Memory B cell (primary cell): Measurements from ENCODE around the gene TMPRSS6.
A peak's percentile ranks its signal among the peaks of the same experiment; 100 is the strongest.

Experiments
- ATAC-seq: fragments of 150-1000 bp; cut with Tn5 transposase; 2 replicates; pipeline ENCODE4 v1.10.0; 2021; ENCODE audit warnings: low read depth, mild to moderate bottlenecking, moderate library complexity
- DNase-seq, 2 donors: peaks; one replicate each; pipeline ENCODE4 v3.0.0; 2022; ENCODE audit warnings: low spot score in 2 of 2
- H3K27ac Mint-ChIP-seq: one replicate; pipeline ENCODE4 v1.8.0; 2022; ENCODE audit warnings: mild to moderate bottlenecking, moderate library complexity, mixed read lengths
- H3K27me3 Mint-ChIP-seq: one replicate; pipeline ENCODE4 v1.8.0; 2022; ENCODE audit warnings: mixed read lengths
- H3K36me3 Mint-ChIP-seq: one replicate; pipeline ENCODE4 v1.8.0; 2022; ENCODE audit warnings: mild to moderate bottlenecking, mixed read lengths
- H3K4me1 Mint-ChIP-seq: one replicate; pipeline ENCODE4 v1.8.0; 2022; ENCODE audit warnings: mixed read lengths
- H3K4me3 Mint-ChIP-seq: one replicate; pipeline ENCODE4 v1.8.0; 2022; ENCODE audit warnings: mild to moderate bottlenecking, moderate library complexity, mixed read lengths
- H3K9me3 Mint-ChIP-seq: one replicate; pipeline ENCODE4 v1.8.0; 2022; ENCODE audit warnings: mixed read lengths

TMPRSS6 gene

DNA sequence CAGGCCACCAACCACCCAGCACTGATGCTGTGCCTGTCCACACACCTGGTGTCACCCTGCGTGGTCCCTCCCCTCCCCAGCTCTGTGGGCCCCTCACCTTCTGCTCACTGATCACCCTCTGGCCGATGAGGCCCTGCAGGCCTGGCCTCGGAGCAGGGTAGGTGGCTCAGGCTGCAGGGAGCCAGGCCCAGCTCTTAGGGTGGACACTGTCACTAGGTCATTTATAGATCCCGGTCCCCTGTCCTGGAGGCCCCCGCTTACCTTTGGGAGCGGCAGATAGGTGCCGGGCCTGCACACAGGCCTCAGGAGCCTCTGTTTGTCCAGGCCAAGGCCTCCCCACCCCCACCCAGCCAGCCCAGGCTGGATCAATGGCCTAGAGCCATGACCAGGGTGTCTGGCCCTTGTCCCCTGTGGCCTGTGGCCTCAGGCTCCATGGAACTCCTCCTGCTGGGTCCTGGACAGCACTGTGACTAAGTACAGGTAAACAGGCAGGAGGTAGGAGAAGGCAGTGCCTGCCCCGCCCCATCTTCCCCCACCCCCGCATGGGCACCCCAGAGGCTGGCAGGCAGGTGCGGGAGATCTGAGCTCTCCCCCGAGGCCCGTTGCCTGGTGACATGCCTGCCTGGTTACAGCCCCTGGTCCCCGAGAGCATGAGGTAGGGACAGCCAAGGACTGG is at the start of gene TMPRSS6:
Gene TMPRSS6 (minus strand): TSS at position 472 of the 676 bp plus-strand sequence. CDS start 6,296 bp downstream, outside the sequence.
- ATAC-seq = no peak
- Mint-ChIP-seq H3K27ac (no peak within 1 kb of the TSS), H3K4me1 (no peaks in the 10 kb centered on the region), H3K36me3 (no peaks in the 10 kb centered on the region), H3K4me3 (no peak within 1 kb of the TSS), H3K9me3 (no peaks in the 10 kb centered on the region), H3K27me3 (peaks cover 11% of the 10 kb centered on the region)
- DNase-seq = no peak

DNA sequence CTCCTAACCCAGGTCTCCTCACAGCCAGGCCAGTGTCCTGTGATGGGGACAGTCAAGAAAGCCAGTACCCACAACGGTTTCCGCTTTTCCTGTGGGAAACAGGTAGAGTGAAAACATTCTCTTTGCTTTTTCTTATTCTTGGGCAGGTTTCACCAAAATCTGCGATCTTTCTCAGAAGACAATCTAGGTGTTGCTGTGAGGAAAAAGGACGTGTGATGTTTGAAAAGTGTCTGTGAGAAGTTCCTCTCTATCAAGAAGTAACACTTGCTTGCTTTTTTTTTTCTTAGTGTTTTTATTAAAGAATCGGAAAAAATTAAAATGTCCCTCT is 49.4 kb upstream of the TMPRSS6 start:
- DNase-seq (no peak), ATAC-seq (no peak)
- H3K4me3 Mint-ChIP-seq = no peak overlapping the region
- H3K27me3 Mint-ChIP-seq = peaks cover 10% of the 10 kb centered on the region
- no peak overlapping the region for H3K27ac Mint-ChIP-seq
- H3K4me1 Mint-ChIP-seq = peaks cover 14% of the 10 kb centered on the region
- no peaks in the 10 kb centered on the region for H3K9me3 Mint-ChIP-seq
- H3K36me3 Mint-ChIP-seq = no peaks in the 10 kb centered on the region

DNA sequence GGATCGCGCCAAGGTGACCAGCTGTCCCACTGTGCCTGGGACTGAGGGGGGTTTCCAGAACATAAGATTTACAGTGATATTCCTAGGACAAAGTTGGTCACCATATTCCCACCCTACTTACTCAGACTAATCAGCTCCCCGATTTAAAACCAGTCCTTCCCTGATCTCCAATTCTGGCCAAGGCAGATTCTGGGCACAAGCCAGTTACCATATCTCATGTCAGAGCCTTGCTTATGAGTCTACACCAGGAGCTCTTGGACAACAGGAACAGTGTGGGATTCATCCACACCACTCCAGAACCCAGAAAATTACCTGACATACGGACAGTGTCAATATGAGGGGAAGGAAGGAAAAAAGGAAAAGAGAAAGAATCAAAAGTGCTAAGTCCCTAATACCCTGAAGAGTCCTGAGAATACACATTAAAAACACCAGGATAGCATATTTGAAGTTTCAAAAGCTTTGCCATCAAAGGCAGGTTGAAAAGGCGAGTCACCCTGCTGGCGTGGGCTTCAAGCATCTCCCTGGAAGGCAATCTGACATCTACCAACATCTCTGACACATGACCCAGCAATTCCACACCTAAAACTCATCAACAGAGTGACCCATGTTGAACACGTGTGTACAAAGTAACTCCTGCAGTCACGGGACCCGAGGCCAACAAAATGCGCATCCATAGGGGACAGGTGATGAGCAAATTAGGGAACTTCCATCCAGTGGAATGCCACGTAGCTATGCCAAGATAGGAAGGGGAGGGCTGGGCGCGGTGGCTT is 48.2 kb upstream of the TMPRSS6 start:
- no peak overlapping the region for H3K4me3 Mint-ChIP-seq
- DNase-seq (no peak), ATAC-seq (no peak)
- H3K36me3 Mint-ChIP-seq = no peaks in the 10 kb centered on the region
- peaks cover 10% of the 10 kb centered on the region for H3K27me3 Mint-ChIP-seq
- peaks cover 8% of the 10 kb centered on the region for H3K4me1 Mint-ChIP-seq
- no peaks in the 10 kb centered on the region for H3K9me3 Mint-ChIP-seq
- no peak overlapping the region for H3K27ac Mint-ChIP-seq

DNA sequence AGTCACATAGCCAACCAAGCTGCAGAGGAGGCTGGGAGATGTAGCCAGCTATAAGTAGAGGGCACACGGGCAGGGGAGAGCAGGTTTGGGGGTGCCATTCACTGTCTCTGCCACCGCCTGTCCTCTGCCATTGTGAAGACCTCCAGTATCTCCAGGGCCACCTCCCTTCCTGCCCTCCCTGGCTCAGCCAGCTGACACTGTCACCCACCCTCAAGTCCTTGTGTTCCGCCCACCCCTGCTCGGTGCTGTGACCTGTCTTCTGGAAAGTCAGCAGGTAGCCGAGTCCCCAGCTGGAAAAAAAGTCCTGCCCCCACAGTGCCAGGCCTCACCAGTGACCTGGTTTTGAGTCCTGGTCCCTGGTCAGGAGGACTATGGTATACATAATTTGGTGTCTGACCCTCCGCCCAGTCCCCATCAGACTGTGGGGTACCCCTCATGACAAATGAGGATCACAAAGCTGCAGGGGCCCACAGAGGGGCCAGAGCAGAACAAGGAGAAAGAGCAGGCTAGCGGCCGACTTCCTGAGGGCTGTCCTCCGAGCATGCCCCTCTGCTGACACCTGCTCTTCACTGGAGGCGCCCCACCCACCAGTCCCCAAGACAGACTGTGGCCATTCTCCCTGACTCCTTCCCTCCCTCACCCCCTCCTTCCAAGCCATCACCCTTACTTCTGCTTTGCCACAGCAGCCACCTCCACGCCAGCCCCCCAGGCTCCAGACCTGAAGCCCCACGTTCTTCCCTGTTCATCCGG is 47.3 kb upstream of the TMPRSS6 start:
- no peak for ATAC-seq
- Mint-ChIP-seq H3K4me3 (no peak overlapping the region), H3K9me3 (no peaks in the 10 kb centered on the region), H3K4me1 (peaks cover under 1% of the 10 kb centered on the region), H3K27me3 (peaks cover 10% of the 10 kb centered on the region), H3K27ac (no peak overlapping the region), H3K36me3 (no peaks in the 10 kb centered on the region)
- no peak for DNase-seq

DNA sequence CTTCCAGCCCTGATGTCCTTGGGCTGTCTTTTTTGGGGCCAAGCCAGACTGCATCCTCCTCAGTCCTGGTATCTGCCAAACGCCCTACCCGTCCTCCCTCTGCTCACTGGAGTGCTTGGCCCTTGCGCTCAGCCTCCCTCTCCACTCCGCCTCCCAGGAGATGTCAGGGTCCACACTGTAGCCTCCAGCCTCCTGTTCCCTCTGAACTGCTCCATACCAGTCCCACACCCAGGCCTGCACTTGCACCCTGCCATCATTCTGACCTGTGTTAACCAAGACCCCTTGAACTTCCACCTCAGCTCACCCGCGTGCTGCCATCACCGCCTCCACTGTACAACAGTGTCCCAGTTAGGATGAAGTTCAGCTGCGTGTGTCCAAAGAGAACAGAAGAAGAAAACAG is 46.5 kb upstream of the TMPRSS6 start:
- DNase-seq (no peak), ATAC-seq (no peak)
- Mint-ChIP-seq H3K27ac (no peak overlapping the region), H3K4me3 (no peak overlapping the region), H3K27me3 (peaks cover 10% of the 10 kb centered on the region), H3K9me3 (peaks cover under 1% of the 10 kb centered on the region), H3K4me1 (no peaks in the 10 kb centered on the region), H3K36me3 (peaks cover under 1% of the 10 kb centered on the region)

DNA sequence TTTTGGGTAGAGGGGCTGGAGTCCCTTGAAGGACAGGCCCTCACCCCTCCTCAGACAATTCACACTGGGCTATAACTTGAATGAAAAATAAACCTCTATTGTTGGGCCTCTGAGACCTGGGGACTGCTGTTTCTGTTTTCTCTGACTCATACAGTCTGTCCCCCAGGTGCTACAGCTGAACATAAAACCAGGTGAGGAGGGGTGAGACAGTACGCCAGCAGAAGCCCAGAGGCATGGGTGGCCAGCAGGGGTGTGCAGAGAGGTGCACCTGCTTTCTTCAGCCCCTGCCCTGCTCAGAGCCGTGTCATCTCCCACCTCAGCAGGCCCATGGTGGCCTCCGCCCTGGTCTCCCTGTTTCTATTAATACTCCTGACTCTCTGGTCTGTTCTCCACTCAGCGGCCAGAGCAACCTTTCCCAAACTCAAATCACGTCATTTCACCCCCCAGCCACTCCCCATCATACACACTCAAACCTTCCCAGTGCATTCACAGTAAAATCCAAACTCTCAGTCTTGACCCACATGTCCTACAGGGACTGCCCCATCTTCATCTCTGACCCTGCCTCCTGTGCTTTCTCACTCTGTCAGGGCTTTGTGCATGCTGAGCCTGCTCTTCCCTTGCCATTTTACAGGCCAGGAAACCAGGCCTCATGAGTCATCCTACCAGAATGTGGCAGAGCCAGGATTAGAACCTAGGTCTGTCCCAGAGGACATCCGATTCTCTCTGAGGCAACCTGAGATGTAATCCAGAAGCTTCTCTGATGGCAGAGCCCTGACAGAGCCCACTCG is 45.6 kb upstream of the TMPRSS6 start:
- H3K27ac Mint-ChIP-seq = no peak overlapping the region
- peaks cover 10% of the 10 kb centered on the region for H3K27me3 Mint-ChIP-seq
- ATAC-seq (no peak), DNase-seq (no peak)
- no peak overlapping the region for H3K4me3 Mint-ChIP-seq
- peaks cover 4% of the 10 kb centered on the region for H3K9me3 Mint-ChIP-seq
- H3K4me1 Mint-ChIP-seq = peaks cover 2% of the 10 kb centered on the region
- H3K36me3 Mint-ChIP-seq = peaks cover 5% of the 10 kb centered on the region

DNA sequence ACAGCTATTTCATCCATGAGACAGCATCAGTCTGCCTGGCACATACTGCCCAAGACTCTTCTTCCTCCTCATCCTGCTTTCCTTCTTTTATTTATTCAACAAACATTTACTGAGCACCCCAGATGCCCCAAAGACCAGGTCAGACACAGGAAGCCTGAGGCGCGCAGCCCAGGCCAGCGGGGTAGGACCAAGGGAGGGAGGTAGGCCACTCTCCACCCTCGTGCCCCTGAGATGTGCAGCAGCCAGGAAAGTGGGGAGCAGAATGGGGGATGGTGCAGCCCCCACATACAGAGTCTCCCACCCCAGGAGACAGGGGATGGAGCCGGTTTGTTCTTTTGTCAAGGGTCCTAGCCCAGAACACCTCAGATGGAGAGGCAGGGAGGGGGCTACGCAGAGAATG is 44.4 kb upstream of the TMPRSS6 start:
- Mint-ChIP-seq H3K4me1 (peaks cover 9% of the 10 kb centered on the region), H3K27ac (no peak overlapping the region), H3K27me3 (peaks cover 10% of the 10 kb centered on the region), H3K4me3 (no peak overlapping the region), H3K9me3 (peaks cover 4% of the 10 kb centered on the region), H3K36me3 (peaks cover 5% of the 10 kb centered on the region)
- DNase-seq = no peak
- ATAC-seq = no peak

DNA sequence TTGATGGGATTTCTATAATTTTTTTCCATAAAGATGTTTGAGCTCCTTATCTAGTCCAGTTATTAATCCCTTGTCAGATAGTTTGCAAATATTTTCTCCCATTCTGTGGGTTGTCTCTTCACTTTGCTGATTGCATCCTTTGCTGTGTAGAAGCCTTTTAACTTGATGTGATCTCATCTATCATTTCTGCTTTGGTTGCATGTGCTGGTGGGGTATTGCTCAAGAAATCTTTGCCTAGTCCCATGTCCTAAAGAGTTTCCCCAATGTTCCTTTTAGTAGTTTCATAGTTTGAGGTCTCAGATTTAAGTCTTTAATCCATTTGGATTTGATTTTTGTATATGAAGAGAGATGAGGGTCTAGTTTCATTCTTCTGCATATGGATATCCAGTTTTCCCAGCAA is 41.9 kb upstream of the TMPRSS6 start:
- H3K4me1 Mint-ChIP-seq = peaks cover 15% of the 10 kb centered on the region
- no peak overlapping the region for H3K4me3 Mint-ChIP-seq
- peaks cover 4% of the 10 kb centered on the region for H3K9me3 Mint-ChIP-seq
- ATAC-seq = no peak
- no peak for DNase-seq
- peaks cover 5% of the 10 kb centered on the region for H3K36me3 Mint-ChIP-seq
- H3K27me3 Mint-ChIP-seq = peaks cover 5% of the 10 kb centered on the region
- H3K27ac Mint-ChIP-seq = no peak overlapping the region

DNA sequence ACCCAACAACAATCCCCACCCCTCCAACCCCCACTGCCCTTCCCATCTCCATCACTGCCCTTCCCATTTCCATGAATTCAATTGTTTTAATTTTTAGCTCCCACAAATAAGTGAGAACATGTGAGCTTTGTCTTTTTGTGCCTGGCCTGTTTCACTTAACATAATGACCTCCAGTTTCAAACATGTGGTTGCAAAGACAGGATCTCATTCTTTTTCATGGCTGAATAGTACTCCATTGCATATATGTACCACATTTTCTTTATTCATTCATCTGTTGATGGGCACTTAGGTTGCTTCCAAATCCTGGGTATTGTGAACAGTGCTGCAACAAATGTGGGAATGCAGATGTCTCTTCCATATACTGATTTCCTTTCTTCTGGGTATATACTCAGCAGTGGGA is 41.2 kb upstream of the TMPRSS6 start:
- DNase-seq = no peak
- peaks cover 6% of the 10 kb centered on the region for H3K27me3 Mint-ChIP-seq
- peaks cover 15% of the 10 kb centered on the region for H3K4me1 Mint-ChIP-seq
- no peak overlapping the region for H3K27ac Mint-ChIP-seq
- H3K4me3 Mint-ChIP-seq = no peak overlapping the region
- H3K36me3 Mint-ChIP-seq = peaks cover 5% of the 10 kb centered on the region
- H3K9me3 Mint-ChIP-seq = peaks cover 4% of the 10 kb centered on the region
- no peak for ATAC-seq

DNA sequence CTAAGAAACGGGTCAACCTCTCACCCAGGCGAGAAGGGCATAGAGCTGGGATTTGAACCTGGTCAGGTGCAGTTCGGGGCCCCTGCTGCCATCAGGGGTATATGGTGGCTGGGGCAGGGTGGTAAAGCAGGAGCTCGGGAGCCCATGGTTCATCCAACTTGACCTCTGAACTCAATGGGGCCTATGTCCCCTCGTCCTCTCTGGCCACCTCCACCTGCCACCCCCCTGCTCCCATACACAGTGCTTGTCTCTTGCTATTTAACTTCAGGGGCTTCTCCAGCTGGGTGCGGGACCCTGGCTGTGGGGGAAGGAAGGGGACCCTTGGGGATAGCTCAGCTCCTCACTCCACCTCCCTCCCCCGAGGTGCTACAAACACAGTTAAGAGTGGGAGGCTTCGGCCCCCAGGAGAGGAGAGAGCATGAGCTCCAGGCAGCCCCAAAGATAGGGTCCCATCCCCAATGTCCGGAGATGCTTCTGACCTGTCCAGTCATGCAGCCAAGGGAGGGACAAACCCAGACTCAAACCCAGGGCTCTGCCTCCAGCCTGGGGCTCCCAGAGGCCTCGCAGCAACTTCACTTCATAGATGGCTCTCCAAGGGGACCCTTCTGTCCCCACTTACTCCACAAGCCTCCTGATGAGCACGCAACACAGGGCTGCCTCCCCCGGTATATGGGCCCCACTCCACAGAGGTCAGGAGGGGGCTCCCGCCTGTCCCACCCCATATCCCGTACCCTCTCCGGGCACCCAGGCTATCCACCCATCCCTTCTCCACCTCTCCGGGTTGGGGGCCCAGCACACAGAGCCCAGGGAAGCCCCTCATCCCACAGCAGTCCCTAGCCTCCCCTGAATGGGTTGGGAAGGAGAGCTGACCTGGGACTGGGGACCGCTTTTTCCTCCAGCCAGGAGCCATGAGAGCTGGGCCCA is 39.5 kb upstream of the TMPRSS6 start:
- Mint-ChIP-seq H3K27ac (peak overlapping the region; percentile 46), H3K4me1 (peaks cover 15% of the 10 kb centered on the region)

DNA sequence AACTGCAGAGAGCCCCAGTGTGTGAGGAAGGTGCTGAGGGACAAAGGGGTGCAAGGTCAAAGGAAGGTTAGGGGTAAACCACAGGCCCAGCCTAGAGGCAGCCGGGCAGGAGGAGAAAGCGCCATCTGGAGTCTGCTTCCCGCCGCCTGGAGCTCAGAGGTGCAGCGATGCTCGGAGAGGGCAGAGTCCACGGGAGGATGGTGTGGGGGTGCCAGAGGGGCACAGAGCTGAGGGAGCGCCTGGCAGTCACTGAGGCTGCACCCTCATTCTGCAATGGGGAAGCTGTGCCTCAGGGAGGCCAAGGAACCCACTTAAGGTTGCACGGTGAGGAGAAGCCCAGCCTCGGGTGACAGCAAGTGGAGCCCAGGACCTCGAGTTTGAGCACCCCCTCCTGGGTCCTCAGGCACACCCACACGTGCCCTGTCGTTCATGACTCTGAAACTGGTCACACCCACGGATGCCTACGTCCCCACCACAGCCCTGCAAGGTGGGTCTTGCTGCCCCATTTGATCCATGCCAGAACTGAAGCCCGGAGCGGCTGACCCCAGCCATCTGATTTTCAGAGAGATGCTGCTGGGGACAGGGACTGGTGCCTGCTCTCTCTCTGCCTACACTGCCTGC is 38.6 kb upstream of the TMPRSS6 start:
- H3K27ac Mint-ChIP-seq = no peak overlapping the region
- peaks cover 4% of the 10 kb centered on the region for H3K27me3 Mint-ChIP-seq
- ATAC-seq (peak; percentile 16), DNase-seq (no peak)
- H3K36me3 Mint-ChIP-seq = peaks cover 6% of the 10 kb centered on the region
- H3K4me3 Mint-ChIP-seq = no peak overlapping the region
- H3K4me1 Mint-ChIP-seq = peaks cover 15% of the 10 kb centered on the region
- H3K9me3 Mint-ChIP-seq = peaks cover 4% of the 10 kb centered on the region

More for the DNA sequence above, 39.5 kb upstream of the TMPRSS6 start:
- ATAC-seq = no peak
- DNase-seq = no peak
- Mint-ChIP-seq H3K4me3 (no peak overlapping the region), H3K9me3 (peaks cover 4% of the 10 kb centered on the region), H3K27me3 (peaks cover 4% of the 10 kb centered on the region), H3K36me3 (peaks cover 6% of the 10 kb centered on the region)

DNA sequence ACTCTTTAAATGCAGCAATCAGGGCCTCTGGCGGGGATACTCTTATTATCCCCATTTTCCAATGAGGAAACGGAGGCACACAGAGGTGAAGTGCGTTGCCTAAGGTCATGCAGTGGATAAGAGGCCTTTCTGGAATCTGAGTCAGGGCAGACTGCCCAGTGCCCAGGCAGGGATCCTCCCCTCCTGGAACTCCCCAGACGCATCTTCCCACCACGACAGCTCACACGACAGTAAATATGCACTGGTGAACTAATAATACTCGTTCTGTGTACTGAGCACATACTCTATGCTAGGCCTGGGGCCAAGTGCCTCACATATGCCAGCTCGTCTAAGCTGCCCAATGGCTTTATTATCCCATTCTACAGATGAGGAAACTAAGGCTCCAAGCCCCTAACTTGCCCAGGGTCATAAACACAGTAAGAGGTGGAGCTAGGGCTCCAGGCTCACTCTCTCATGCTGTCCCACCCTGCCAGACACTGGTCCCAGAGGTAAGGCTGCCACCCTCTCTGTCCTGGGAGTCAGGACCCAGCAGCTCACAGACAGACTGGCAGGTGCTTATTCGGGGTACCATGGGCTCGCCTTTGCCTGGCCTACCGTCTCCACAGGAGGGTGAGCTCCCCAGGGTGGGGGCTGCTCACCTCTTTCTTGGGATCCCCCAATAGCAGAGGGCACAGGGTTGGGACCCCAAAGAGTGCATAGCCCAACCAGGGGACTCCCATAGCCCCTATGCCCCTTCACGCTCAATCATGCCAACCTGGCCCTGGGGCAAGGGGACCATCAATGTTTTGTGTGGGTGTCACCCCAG is 37.9 kb upstream of the TMPRSS6 start:
- Mint-ChIP-seq H3K4me1 (peaks cover 15% of the 10 kb centered on the region), H3K4me3 (no peak overlapping the region), H3K36me3 (peaks cover 6% of the 10 kb centered on the region), H3K27me3 (peaks cover 4% of the 10 kb centered on the region), H3K27ac (no peak overlapping the region), H3K9me3 (peaks cover 4% of the 10 kb centered on the region)
- DNase-seq = no peak
- ATAC-seq = no peak
